GM23338 (cell line): ENCODE data around the gene UBE2I. TPM values are rescaled to one million over a fixed set of nuclear protein-coding genes. Genes with fewer than 3 reads are reported as not detected.

Source experiments
- ATAC-seq: fragments of 200-7000 bp; cut with Tn5 transposase; 3 replicates; pipeline ENCODE4 v1.9.1; 2020
- DNase-seq: peaks from one replicate; pipeline ENCODE4 v3.0.0-alpha.2; 2015; ENCODE audit warnings: low spot score
- H2AFZ ChIP-seq: fragments of 200-600 bp; sonication (generic); 2 replicates; pipeline ENCODE4 v1.8.0; 2016; ENCODE audit warnings: antibody characterized with exemption, mild to moderate bottlenecking, moderate library complexity
- H3F3A ChIP-seq: fragments of 200-600 bp; sonication (generic); replicated peaks from 2 replicates; pipeline ENCODE4 v1.8.0; 2017; ENCODE audit warnings: antibody characterized with exemption, mixed run types, low read depth
- H3K27ac ChIP-seq: fragments of 200-600 bp; sonication (generic); 2 replicates; pipeline ENCODE4 v1.6.1; 2016; ENCODE audit warnings: low read depth
- H3K27me3 ChIP-seq: fragments of 200-600 bp; sonication (generic); 2 replicates; pipeline ENCODE4 v1.8.0; 2016; ENCODE audit warnings: mild to moderate bottlenecking, mixed run types, moderate library complexity; ENCODE audit not compliant: insufficient read depth
- H3K36me3 ChIP-seq: fragments of 200-600 bp; sonication (generic); 2 replicates; pipeline ENCODE4 v1.8.0; 2016; ENCODE audit warnings: mild to moderate bottlenecking; ENCODE audit not compliant: insufficient read depth
- H3K4me1 ChIP-seq: fragments of 200-600 bp; sonication (generic); 2 replicates; pipeline ENCODE4 v1.8.0; 2016; ENCODE audit warnings: mild to moderate bottlenecking, moderate library complexity; ENCODE audit not compliant: insufficient read depth
- H3K4me2 ChIP-seq: fragments of 200-600 bp; sonication (generic); 2 replicates; pipeline ENCODE4 v1.7.1; 2017; ENCODE audit warnings: mixed run types
- H3K4me3 ChIP-seq: fragments of 200-600 bp; sonication (generic); 2 replicates; pipeline ENCODE4 v1.6.1; 2016; ENCODE audit warnings: mixed run types
- H3K79me2 ChIP-seq: fragments of 200-600 bp; sonication (generic); replicated peaks from 2 replicates; pipeline ENCODE4 v1.8.0; 2017; ENCODE audit warnings: mild to moderate bottlenecking; ENCODE audit not compliant: insufficient read depth
- H3K9me2 ChIP-seq: fragments of 200-600 bp; sonication (generic); 2 replicates; pipeline ENCODE4 v1.8.0; 2017; ENCODE audit not compliant: insufficient read depth
- H4K20me1 ChIP-seq: fragments of 200-600 bp; sonication (generic); replicated peaks from 2 replicates; pipeline ENCODE4 v1.8.0; 2017; ENCODE audit warnings: mild to moderate bottlenecking; ENCODE audit not compliant: insufficient read depth
- H3K27ac Mint-ChIP-seq: 2 replicates; pipeline ENCODE4 v1.8.0; 2020; ENCODE audit warnings: inconsistent platforms, mild to moderate bottlenecking, moderate library complexity, mixed read lengths
- H3K27me3 Mint-ChIP-seq: 3 replicates; pipeline ENCODE4 v1.8.0; 2022; ENCODE audit warnings: low read depth, mild to moderate bottlenecking, moderate library complexity, mixed read lengths, inconsistent platforms; ENCODE audit not compliant: insufficient read depth, poor library complexity
- H3K36me3 Mint-ChIP-seq: 3 replicates; pipeline ENCODE4 v1.8.0; 2021; ENCODE audit warnings: low read depth, mild to moderate bottlenecking, inconsistent platforms, moderate library complexity, mixed read lengths
- H3K4me1 Mint-ChIP-seq: 3 replicates; pipeline ENCODE4 v1.8.0; 2020; ENCODE audit warnings: mild to moderate bottlenecking, inconsistent platforms, mixed read lengths
- H3K4me3 Mint-ChIP-seq: 3 replicates; pipeline ENCODE4 v1.8.0; 2021; ENCODE audit warnings: moderate library complexity, mild to moderate bottlenecking, inconsistent platforms, mixed read lengths
- H3K9me3 Mint-ChIP-seq: 3 replicates; pipeline ENCODE4 v1.8.0; 2020; ENCODE audit warnings: moderate library complexity, mild to moderate bottlenecking, inconsistent platforms, mixed read lengths
- EZH2phosphoT487 ChIP-seq: fragments of 200-600 bp; sonication (generic); IDR thresholded peaks from one replicate; pipeline ENCODE4 v1.8.1; 2018; ENCODE audit warnings: antibody characterized with exemption; ENCODE audit not compliant: unreplicated experiment
- JUNB ChIP-seq: IDR thresholded peaks from one replicate; pipeline ENCODE4 v1.6.1; 2016; ENCODE audit warnings: antibody characterized with exemption; ENCODE audit not compliant: unreplicated experiment
- NANOG ChIP-seq: IDR thresholded peaks from 2 replicates; pipeline ENCODE4 v1.6.1; 2016; ENCODE audit warnings: antibody characterized with exemption, borderline replicate concordance
- POLR2AphosphoS5 ChIP-seq: IDR thresholded peaks from 2 replicates; pipeline ENCODE4 v1.6.1; 2016; ENCODE audit warnings: antibody characterized with exemption, low read depth
- REST ChIP-seq: IDR thresholded peaks from one replicate; pipeline ENCODE4 v1.6.1; 2018; ENCODE audit warnings: antibody characterized with exemption; ENCODE audit not compliant: unreplicated experiment
- STAT1 ChIP-seq: IDR thresholded peaks from one replicate; pipeline ENCODE4 v1.6.1; 2016; ENCODE audit warnings: antibody characterized with exemption; ENCODE audit not compliant: unreplicated experiment
- ZNF114 ChIP-seq: fragments of 250-450 bp; sonication (Bioruptor Pico); IDR thresholded peaks from 2 replicates; pipeline ENCODE4 v1.5.0; 2020; ENCODE audit warnings: mild to moderate bottlenecking, moderate library complexity
- ZNF462 ChIP-seq: fragments of 250-450 bp; sonication (Bioruptor Pico); IDR thresholded peaks from 2 replicates; pipeline ENCODE4 v1.5.0; 2020; ENCODE audit warnings: mild to moderate bottlenecking, moderate library complexity
- polyA plus RNA-seq: library from polyadenylated mRNA; unstranded; fragments of >200 nt; fragmentation: Nextera tagmentation; extraction: Ambion mirVana; gene quantifications from 2 replicates; pipeline ENCODE4 v1.2.1, GENCODE V29; 2016
- total RNA-seq: library from RNA; depleted of rRNA; stranded (reverse); fragments of >200 nt; shearing (Covaris generic); gene quantifications from 2 replicates; pipeline ENCODE4 v1.2.3, GENCODE V29; 2014
- TF ChIP-seq, protein P1 (sequence below): IDR thresholded peaks from 2 replicates; pipeline ENCODE4 v1.6.1; 2016; ENCODE audit warnings: antibody characterized with exemption

Gene UBE2I
- total and polyA plus RNA-seq, 2 experiments from 2014 or later, result 116 to 220 TPM

- TF ChIP-seq ZNF462 (no peak), POLR2AphosphoS5 (no peak), EZH2phosphoT487 (no peak), NANOG (no peak)
- TF ChIP-seq, protein P1, sequence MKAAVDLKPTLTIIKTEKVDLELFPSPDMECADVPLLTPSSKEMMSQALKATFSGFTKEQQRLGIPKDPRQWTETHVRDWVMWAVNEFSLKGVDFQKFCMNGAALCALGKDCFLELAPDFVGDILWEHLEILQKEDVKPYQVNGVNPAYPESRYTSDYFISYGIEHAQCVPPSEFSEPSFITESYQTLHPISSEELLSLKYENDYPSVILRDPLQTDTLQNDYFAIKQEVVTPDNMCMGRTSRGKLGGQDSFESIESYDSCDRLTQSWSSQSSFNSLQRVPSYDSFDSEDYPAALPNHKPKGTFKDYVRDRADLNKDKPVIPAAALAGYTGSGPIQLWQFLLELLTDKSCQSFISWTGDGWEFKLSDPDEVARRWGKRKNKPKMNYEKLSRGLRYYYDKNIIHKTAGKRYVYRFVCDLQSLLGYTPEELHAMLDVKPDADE, result no peak
These were observed 4.4 kb downstream of the UBE2I start (continued) for GRCh38 chr16:1313721-1314369.

GRCh38 chr16:1314399-1315068 is 5.1 kb downstream of the UBE2I start:
- H3K4me3 ChIP-seq, result no peak overlapping the region
- H3K79me2 ChIP-seq, result peaks cover 90% of the 10 kb centered on the region
- H4K20me1 ChIP-seq, result peaks cover 49% of the 10 kb centered on the region
- no peaks in the 10 kb centered on the region for H3K27me3 ChIP-seq
- no peak overlapping the region for H2AFZ ChIP-seq
- 0 out of 2 replicates have a peak, but pooled peaks cover 3% of the 10 kb centered on the region for H3F3A ChIP-seq
- H3K4me2 ChIP-seq, result no peak overlapping the region
- H3K9me2 ChIP-seq, result no peaks in the 10 kb centered on the region
- H3K4me1 Mint-ChIP-seq, result peaks cover 4% of the 10 kb centered on the region; the same call in 2 of the 3 replicates
- peaks cover 7% of the 10 kb centered on the region; the same call in 1 of the 2 replicates for H3K4me1 ChIP-seq
- peaks cover 70% of the 10 kb centered on the region for H3K36me3 Mint-ChIP-seq
- no peak overlapping the region for H3K27ac Mint-ChIP-seq
- TF ChIP-seq ZNF114 (no peak), REST (no peak), STAT1 (no peak), JUNB (no peak)
- ATAC-seq (no peak), DNase-seq (no peak)
- H3K27me3 Mint-ChIP-seq, result peaks cover 22% of the 10 kb centered on the region
- no peak overlapping the region for H3K4me3 Mint-ChIP-seq
- no peaks in the 10 kb centered on the region; the same call in 2 of the 3 replicates for H3K9me3 Mint-ChIP-seq
- peaks cover 30% of the 10 kb centered on the region for H3K36me3 ChIP-seq
- H3K27ac ChIP-seq, result no peak overlapping the region
